GM18519 (cell line): Measurements from ENCODE around the gene PTPRN2.

Experiments
- ATAC-seq: cut with Tn5 transposase; IDR thresholded peaks from one replicate; pipeline ENCODE4 v1.9.1; 2021; ENCODE audit warnings: mild to moderate bottlenecking, moderate library complexity; ENCODE audit not compliant: unreplicated experiment, low FRiP score

Gene PTPRN2

GRCh38 chr7:158120316-158120715, 467.3 kb downstream of the PTPRN2 start:
- ATAC-seq: no peak

DNA sequence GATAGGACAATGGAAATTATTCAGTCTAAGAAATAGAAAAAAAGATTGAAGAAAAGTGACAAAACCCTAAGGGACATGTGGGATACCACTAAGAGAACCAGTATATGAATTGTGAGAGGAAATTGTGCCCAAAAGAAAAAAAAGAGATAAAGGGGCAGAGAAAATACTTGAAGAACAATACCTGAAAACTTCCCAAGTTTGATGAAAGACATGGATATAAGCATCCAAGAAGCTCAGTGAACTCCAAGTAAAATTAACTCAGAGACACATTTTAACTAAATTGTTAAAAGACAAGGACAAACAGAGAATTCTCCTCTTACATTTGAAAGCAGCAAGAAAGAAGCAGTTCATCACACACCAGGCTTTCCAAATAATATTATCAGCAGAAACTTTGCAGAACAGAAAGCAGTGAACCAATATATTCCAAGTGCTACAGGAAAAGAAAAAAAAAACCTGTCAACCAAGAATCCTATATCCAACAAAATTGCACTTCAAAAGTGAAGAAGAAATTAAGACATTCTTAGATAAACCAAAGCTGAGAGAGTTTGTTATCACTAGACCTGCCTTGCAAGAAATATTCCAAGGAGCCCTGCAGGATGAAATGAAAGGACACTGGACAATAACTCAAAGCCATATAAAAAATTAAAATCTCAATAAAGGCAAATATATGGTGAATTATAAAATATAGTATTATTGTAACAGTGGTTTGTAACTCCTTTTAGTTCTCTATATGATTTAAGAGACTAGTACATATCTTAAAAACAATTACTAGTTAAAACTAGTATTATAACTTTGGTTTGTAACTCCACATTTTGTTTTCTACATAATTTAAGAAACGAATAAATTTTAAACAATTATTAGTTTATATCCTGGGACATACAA, 470.0 kb downstream of the PTPRN2 start:
- no peak for ATAC-seq

DNA sequence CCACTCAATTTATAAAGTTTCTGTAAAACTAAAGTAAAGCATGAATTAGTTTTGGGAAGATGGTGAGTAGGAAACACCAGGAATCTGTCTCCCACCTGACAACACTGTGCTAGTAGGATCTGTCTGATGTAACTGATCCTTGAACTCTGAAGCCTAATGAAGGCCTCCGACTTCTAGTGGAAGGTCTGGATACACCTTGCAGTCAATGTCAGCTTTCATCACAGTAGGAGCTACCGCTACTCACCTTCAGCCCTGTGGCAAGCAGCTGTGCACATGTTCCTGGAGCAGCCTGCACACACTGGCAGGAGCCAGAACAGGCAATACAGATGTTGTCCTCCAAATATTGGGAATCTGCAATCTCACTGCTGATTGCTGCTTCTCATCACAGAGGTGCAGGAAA, 471.4 kb downstream of the PTPRN2 start:
- no peak for ATAC-seq

DNA sequence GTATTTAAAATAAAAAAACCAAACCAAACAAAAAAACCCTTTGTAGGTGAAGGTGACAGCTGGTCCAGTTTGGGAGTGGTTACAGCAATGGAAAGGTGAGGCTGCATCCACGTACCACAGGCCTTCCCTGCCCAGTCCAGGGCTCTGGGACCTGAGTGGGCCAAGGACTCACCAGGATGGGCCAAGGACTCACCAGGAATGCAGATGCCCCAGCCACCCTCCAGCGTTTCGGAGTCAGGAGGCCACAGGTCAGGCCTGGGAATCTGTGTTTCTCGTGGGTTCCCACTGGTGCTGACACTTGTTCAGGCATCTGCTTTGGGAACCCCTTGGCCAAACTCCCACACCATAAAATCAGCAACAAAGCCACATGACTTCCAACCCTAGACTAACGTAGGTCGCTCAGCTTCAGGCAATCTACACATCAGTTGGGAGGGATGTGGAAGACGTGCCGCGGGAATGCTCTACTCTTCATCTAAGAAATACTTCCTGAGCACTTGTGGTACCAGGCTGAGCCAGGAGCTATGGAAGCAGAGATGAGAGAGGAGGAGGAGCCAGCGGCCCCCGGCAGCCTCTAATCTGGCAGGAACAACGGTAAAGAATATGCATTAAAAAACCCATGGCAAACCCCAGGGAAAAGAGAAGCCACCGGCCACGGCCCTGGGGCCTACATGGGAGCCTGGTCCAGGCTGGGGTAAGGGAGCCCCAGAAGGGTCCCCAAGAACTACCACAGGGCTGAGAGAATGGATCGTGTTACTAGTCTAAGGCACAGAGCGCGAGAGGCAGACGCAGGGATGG, 473.4 kb downstream of the PTPRN2 start:
- no peak for ATAC-seq

GRCh38 chr7:158113321-158114025, 474.1 kb downstream of the PTPRN2 start:
- ATAC-seq: no peak

DNA sequence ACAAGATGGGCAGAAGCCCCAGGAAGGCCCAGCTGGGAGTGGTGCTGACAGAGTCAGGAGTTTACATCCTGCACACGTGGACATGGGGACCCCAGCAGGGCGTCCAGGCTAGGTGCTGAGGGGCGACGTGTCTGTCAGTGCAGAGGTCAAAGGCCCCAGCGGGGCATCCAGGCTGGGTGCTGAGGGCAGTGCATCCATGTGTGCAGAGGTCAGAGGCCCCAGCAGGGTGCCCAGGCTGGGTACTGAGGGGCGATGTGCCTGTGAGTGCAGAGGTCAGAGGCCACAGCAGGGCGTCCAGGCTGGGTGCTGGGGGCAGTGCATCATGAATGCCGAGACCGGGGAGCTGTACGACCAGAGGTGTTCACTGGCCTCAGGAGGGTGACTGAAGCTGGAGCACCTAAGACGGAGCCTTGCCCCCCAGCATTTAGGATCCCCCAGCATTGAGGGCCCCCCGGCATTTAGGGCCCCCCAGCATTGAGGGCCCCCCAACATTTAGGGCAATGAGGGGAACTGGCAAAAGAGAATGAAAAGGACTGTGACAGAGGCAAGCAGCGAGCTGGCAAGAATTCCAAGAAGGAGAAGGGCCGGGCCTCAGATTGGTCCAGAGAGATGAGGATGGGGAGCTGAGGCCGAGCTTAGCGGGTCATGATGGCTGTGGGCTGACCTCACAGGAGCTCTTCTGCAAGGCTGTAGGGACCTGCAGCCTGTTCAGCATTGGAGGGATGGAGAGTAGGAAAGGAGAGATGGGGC, 474.9 kb downstream of the PTPRN2 start:
- no peak for ATAC-seq

DNA sequence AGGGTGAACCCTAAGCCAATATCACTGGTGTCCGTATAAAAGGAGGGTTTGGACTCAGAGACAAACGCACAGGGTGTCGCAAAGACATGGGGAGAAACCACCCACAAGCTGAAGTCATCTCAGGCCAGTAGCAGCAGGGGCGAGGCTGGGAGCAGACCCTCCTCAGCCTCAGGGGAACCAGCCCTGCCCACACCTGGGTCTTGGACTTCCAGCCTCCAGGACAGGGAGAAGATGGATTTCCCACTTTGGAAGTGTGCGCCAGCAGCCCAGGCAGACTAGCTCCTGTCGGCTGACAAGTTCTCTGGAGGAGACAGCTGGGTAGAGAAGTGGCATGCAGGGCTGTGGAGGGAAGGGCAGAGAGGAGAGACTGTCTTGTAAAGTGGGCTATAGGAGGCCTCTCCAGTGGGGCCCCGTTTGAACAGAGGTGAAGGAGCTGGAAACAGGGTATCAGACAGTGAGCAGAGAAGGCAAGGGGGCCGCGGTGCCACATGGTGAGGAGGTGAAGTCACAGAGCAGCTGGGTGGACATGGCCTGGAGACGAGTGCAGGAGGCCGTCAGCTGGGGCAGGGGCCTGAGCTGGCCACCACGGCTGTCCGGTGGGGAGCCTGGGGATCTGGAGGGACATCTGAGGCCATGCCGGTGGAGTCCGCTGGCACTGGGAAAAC, 475.6 kb downstream of the PTPRN2 start:
- no peak for ATAC-seq

GRCh38 chr7:158111049-158111751, 476.4 kb downstream of the PTPRN2 start:
- no peak for ATAC-seq

- no peak for ATAC-seq
Measured at GRCh38 chr7:158110661-158111048, 477.0 kb downstream of the PTPRN2 start.

DNA sequence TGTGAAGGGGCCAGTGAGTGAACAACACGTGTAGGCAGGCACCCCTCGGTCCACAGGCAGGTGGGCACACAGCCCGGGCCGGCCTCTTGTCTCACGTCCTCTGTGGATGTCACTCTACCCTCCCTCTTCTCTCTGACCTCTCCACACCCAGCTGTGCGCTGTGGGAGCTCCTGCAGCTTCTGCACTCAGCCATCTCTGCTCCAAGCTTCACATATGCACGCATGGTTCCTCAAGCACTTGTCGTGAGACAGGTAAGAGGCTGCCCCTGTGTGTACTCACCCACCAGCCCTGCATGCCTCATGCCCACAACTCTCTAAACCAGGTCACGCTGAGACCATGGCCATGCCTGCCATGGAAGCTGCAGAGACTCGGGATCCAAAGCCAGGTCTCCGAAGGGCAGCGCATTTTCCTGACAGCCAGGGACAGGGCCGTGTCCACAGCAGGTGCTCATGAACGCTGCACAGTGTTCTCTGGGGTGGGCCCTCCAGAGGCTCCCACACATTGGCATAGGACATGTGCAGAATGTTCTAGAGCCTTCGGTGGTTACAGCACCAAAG, 477.5 kb downstream of the PTPRN2 start:
- ATAC-seq: no peak

GRCh38 chr7:158109364-158110033, 478.1 kb downstream of the PTPRN2 start:
- no peak for ATAC-seq

DNA sequence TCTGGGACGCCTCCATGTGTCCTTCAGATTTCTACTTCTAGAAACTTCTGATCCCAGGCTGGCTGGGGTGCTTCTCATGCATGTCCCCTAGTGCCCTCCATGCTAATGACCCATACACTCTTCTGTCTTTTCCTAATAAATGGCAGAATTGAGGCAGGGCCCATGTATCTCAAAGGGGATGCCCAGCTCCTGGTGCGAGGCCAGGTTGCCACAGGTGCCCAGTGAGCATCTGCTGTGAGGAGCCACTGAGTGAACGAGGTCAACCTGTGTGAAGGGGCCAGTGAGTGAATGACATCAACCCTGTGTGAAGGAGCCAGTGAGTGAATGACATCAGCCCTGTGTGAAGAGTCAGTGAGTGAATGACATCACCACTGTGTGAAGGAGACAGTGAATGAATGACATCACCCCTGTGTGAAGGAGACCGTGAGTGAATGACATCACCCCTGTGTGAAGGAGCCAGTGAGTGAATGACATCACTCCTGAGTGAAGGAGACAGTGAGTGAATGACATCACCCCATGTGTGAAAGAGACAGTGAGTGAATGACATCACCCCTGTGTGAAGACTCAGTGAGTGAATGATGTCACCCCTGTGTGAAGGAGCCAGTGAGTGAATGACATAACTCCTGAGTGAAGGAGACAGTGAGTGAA, 478.9 kb downstream of the PTPRN2 start:
- ATAC-seq: no peak

DNA sequence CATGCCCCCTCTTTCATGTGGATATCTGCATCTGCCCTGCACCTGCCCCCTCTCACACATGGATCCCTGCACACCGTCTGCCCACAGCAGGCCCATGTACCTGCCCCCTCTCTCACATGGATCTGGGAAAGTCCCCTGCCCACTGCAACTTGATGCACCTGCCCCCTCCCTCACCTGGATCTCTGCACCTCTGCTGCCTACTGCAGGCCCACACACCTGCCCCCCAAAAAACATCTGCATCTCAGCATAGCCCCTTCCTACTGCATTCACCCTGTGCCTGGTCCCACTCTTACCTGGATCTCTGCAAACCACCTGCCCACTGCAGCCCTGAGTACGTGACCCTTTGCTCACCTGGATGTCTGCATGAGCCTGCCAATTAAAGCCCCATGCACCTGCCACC, 479.8 kb downstream of the PTPRN2 start:
- ATAC-seq: no peak

- ATAC-seq: no peak
Measured at GRCh38 chr7:158106272-158106671, 481.4 kb downstream of the PTPRN2 start.

DNA sequence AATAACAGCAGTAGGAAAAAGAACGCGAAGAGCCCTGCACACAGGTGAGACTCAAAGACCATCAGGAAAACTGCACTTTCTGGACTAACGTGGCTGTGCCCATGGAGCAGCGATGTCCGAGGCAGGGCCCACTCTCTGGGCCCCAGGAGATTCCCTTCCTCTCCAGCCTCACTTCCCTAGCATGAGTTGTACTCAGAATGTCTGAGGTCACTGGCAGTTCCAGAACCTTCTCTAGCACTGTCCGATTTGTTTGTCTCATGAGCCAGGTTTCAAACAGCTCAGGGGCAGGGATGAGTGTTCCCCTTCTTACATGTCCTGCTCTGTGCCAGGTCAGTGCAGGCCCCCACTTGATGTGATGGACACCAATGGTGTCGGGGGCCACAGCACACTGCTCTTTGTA, 484.2 kb downstream of the PTPRN2 start:
- ATAC-seq: no peak

DNA sequence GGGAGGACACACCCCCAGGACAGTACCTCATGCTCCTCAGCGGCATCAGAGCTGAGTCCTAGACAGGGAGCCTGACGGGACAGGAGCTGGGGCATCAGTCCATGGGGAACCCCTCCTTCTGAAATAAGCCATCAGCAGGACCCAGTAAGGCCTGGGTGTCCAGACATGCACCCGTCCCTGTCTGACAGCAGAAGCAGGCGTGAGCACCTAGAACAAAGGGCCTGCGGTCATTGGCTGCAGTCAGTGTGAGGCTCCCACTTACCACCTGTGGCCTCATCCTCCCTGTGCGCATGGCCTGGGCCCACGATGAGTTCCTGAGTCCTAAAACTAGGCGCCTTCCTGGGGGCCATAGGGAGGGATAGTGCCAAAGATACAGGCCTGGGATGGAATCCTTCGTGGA, 484.7 kb downstream of the PTPRN2 start:
- ATAC-seq: no peak

GRCh38 chr7:158101821-158102450, 485.7 kb downstream of the PTPRN2 start:
- ATAC-seq: no peak
